Measurements from ENCODE around the gene SNF8.

GRCh38 chr17:48894886-48895285 lies 49.8 kb downstream of the SNF8 start:
- TF ChIP-seq CTCF (IDR thresholded peaks at IDR 0.05) (no peak), POLR2A (IDR thresholded peaks at IDR 0.05) (no peak)

All from thyroid gland (tissue), 4 donors.